ENCODE results near the gene ALDH1B1.

ALDH1B1 gene

GRCh38 chr9:38418366-38418765 lies 25.9 kb downstream of the ALDH1B1 start:
- DNase-seq, result no peak

DNA sequence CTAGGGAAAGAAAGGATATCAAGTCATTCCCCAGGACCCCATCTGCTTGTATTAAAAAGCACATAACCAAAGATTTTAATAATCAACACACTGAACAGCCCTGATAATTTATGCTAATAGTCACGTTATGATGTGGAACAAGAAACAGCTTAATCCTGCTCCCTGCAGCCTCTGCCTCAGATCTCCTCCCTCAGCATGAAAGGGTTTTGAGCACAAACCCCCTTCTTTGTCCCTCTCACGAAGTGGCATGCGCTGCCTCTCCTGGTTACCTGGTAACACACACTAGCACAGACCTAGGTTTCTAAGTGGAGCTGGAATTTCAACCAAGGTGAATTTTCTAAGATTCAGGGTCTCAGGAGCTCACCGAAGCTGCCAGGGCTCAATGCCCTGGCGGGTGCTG lies 26.7 kb downstream of the ALDH1B1 start:
- DNase-seq, result no peak

DNA sequence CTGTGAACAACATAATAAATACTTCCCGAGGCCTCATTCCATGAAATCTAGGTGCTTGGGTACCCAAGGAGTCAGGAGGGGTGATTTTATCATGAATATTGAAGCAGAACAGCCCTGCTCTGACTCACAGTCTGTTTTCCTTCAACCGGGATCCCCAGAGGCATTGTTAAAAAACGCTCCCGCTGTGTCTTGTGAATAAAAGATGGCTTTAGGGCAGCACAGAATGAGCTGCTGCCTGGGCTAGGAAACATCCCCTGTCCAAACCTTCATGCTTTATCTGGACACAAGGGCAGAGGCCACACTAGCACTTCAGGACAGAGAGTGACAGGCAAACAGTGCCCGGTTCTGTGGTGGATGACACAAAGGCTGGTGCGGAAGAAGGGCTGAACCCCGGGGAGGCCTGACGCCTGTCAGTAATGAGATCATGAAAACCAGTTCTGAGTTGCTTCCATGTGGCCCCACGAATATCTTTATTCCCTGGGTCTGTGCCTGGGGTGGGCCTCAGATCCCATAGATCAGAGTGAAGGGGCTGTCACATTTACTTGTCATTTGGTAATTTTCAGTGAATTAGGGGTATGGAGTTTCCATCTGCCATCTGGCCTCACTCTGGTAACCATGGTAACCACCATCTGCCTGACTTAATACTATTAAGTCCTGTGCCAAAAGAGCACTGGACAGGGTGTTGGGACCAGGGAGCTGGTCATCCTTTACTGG lies 29.2 kb downstream of the ALDH1B1 start:
- peak; percentile 24 for DNase-seq

DNA sequence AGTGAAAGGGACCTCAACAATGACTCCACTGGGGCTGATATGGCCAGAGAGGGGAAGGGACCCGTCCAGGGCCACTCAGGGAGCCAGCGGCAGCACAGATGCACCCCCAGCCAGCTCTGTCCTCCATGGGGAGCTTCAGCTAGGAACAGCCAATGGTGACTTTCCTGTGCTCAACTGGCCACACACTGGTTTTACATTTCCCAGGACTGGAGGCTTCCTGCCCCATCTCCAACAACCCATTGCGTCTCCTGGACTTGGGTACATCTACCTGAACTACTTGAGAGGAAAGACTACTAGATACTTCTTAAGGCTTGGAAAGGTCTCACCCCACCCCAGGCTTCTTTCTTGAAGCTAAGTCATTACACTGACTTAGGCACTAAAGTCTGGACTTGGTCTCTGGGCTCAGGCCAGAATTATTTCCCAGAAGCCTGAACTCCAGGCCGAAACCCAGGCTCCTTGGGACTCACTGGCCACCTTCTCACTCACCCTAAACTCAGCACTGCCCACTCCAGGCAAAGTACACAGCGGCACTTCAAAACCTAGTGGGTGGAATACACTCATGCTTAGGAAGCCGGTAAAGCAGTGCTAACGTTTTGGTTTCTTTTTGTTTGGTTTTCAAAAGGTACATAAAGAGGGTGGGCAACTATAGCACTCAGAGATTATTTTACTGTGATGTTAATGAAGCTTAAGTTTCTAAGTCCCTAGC lies 30.2 kb downstream of the ALDH1B1 start:
- no peak for DNase-seq

DNA sequence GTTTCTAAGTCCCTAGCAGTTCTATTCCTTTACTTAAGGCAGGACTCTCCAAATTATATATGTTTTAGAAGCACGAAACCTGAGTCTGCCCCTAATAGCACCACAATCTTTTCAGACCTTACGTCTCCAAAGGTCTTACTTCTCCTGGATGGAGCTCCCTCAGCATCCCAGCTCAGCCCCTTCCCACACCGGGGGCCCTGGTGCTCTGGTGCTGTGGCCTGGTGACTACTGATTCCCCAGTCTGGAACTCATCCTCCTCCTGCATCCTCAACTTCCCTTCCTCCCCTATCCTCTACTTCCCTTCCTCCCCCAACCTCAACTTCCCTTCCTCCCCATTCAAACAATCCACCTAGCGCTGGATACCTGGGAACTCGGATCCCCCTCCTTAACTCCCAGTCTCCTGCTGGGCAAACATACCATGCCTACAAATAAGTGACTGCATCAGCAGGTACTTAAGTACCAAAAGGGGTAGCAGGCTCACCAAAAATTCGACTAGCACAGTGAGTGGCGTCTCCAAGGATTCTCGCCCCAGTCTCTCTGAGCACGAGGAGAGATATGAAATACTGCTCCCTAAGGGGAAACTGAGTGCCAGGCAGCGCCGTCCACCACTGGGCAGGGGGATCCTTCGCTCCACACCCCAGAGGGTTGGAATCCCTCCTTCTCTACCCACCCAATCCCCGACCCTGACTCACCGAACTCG lies 30.9 kb downstream of the ALDH1B1 start:
- DNase-seq, result no peak

- DNase-seq, result peak; percentile 27
Measured at GRCh38 chr9:38423973-38424843, 31.7 kb downstream of the ALDH1B1 start, which contains the start of gene IGFBPL1. IGFBPL1 (minus strand) TSS chr9:38424454; CDS start chr9:38424424, 30 bp downstream.

GRCh38 chr9:38424918-38425317 lies 32.4 kb downstream of the ALDH1B1 start:
- DNase-seq, result no peak

DNA sequence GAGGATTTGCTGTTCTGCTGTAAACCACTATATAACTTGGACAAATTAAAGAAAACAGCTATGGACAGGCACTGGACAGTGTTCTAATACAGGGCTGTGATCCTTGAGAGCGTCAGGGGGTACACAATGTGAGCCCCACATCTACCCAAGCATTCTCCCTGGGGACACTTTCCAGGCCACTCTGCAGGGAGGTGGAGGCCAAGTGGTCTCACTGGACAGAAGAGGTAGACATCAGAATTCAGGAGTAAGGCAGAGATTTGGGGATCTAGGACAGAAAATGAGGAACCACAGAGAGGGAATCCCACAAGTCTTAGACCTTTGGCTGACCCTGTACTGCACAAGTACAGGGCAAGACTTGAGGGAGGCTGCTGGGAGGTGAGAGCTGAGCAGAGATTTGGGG lies 35.6 kb downstream of the ALDH1B1 start:
- no peak for DNase-seq

DNA sequence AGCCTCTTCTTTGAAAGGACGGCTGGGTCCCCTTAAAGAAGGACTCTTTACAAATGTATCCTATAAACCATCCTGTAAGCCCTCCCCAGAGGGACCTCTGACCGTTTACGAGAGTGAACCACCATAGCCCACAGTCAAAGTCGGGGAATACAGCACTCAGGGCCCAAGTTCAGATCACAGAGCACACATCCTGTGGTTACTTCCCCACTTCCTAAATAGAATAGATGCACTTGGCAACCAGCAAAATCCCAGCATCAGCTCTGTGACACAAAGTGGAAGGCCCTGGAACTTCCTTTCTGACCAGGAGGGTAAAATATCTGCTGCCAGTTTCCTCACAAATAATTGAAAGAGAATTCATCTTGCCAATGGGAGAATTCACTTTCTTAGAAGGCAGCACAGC lies 38.6 kb downstream of the ALDH1B1 start:
- DNase-seq, result no peak

GRCh38 chr9:38432922-38433510 lies 40.5 kb downstream of the ALDH1B1 start:
- DNase-seq, result no peak

- no peak for DNase-seq
Measured at GRCh38 chr9:38434365-38434764, 41.9 kb downstream of the ALDH1B1 start.

DNA sequence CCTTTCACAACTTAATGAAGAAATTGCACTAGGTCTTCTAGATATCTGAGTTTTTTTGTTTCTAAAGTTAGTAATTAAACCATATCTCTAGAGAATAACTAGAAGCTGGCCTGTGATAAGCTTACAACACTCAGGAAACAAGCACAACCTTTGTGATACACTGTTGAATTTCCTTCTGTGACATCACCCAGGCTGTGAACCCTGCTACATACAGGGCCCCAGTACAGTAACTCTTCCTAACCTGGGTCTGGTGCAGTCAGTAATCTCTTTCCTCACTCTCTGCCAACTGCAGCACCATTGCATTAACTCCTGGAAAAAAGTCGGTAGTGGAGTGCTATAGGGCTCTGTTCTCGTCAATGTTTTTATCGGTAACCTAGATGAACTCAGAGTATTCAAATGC lies 42.4 kb downstream of the ALDH1B1 start:
- no peak for DNase-seq

GRCh38 chr9:38435521-38435920 lies 43.0 kb downstream of the ALDH1B1 start:
- DNase-seq, result no peak

DNA sequence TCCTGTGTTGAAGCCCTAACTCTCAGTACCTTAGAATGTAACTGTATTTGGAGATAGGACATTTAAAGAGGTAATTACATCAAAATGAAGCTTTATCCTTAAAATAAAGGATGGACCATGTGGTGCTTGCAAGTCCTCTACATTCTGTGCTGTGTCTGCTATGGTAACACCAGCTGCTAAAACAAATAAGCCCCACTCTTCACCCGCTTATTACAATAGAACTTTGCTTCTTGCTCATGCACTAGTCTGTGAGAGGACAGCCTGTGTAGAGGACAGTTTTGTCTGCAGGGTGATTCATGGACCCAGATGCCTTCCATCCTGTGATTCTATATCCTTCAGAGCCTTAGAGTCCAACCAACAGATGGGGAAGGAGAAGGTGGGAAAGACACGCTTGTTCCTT lies 44.2 kb downstream of the ALDH1B1 start:
- DNase-seq, result no peak

- no peak for DNase-seq
Measured at GRCh38 chr9:38437193-38437823, 44.8 kb downstream of the ALDH1B1 start.

DNA sequence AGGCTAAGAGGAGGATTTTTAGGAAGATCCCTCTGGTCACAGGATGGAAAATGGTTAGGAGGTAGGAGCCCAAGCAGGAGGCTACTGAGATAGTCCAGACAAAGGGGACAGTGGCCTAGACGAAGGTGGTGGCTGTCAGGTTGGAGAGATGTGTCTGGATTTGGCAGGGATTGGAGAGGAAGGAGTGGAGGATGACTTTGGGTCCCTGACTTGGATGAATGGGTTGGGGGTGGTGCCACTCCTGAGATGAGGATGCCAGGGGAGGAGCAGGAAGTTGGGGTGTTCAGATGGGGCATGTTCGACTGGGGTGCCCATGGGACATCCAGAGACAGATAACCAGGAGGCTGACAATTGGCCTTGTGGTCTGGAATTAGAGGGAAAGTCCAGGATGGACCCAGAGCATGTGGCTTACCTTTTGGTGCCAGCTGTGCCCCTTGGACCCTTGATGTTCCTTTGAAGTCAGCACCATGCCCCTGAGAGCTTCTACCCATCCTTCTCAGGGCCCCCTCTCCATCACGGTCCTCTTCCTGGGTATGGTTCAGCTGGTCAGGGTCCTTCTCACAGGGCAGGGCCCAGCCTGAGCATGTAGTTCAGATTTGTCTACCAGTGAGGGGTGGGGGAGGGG lies 46.9 kb downstream of the ALDH1B1 start:
- DNase-seq, result no peak

- DNase-seq, result no peak
Measured at GRCh38 chr9:38439916-38440301, 47.4 kb downstream of the ALDH1B1 start.

- no peak for DNase-seq
Measured at GRCh38 chr9:38440516-38440915, 48.0 kb downstream of the ALDH1B1 start.

GRCh38 chr9:38441347-38442085 lies 49.0 kb downstream of the ALDH1B1 start:
- no peak for DNase-seq

GRCh38 chr9:38442473-38443096 lies 50.1 kb downstream of the ALDH1B1 start:
- DNase-seq, result no peak

All from NCI-H2081 treated with DMSO at 0.1 percent for 48 hours (cell line).